ENCODE measurements around the gene SMIM12.
A peak's percentile ranks its signal among the peaks of the same experiment; 100 is the strongest.

Gene SMIM12

GRCh38 chr1:34904236-34905097, 44.9 kb upstream of the SMIM12 start:
- WGBS (ENCODE audit: insufficient coverage) = 95% methylated on average over 22 of the region's 33 CpGs
- Histone ChIP-seq H3K4me3 (ENCODE audit: control insufficient read depth in 1 of 7, extremely low read depth in 1 of 7, insufficient read depth in 4 of 7, low read depth in 2 of 7, low read length in 6 of 7) (no peak overlapping the region), H3K27me3 (replicated peaks in 2 of 5; ENCODE audit: control insufficient read depth in 4 of 5, insufficient read depth in 5 of 5, low read length in 4 of 5) (peaks cover 0 to 12% (median 2%) of the 10 kb centered on the region in 5 experiments), H3K4me1 (ENCODE audit: control extremely low read depth in 1 of 4, control insufficient read depth in 4 of 4, insufficient read depth in 4 of 4, low read length in 3 of 4) (no peaks in the 10 kb centered on the region), H3K27ac (ENCODE audit: insufficient read depth in 1 of 2, low read depth in 1 of 2, low read length in 2 of 2, poor library complexity in 1 of 2, severe bottlenecking in 2 of 2) (no peak overlapping the region), H3K9me3 (ENCODE audit: control extremely low read depth in 1 of 5, control insufficient read depth in 4 of 5, insufficient read depth in 2 of 5, low read depth in 1 of 5, low read length in 4 of 5) (no peaks in the 10 kb centered on the region), H3K36me3 (ENCODE audit: control insufficient read depth in 4 of 4, insufficient read depth in 4 of 4, low read length in 3 of 4) (no peaks in the 10 kb centered on the region)
- DNase-seq = no peak
- ChIA-PET POLR2A (no interaction called here), CTCF (no interaction called here)

GRCh38 chr1:34901919-34902318, 42.4 kb upstream of the SMIM12 start:
- H3K4me1 ChIP-seq (ENCODE audit: control extremely low read depth in 1 of 4, control insufficient read depth in 4 of 4, insufficient read depth in 4 of 4, low read length in 3 of 4) = no peaks in the 10 kb centered on the region
- no peaks in the 10 kb centered on the region for H3K36me3 ChIP-seq (ENCODE audit: control insufficient read depth in 4 of 4, insufficient read depth in 4 of 4, low read length in 3 of 4)
- CTCF ChIA-PET = no interaction called here
- no peak for DNase-seq
- 88% methylated on average over 5 of the region's 7 CpGs for WGBS (ENCODE audit: insufficient coverage)
- peaks cover 0 to 12% (median 5%) of the 10 kb centered on the region in 5 experiments for H3K27me3 ChIP-seq (replicated peaks in 2 of 5; ENCODE audit: control insufficient read depth in 4 of 5, insufficient read depth in 5 of 5, low read length in 4 of 5)
- H3K4me3 ChIP-seq (ENCODE audit: control insufficient read depth in 1 of 7, extremely low read depth in 1 of 7, insufficient read depth in 4 of 7, low read depth in 2 of 7, low read length in 6 of 7) = no peak overlapping the region
- H3K27ac ChIP-seq (ENCODE audit: insufficient read depth in 1 of 2, low read depth in 1 of 2, low read length in 2 of 2, poor library complexity in 1 of 2, severe bottlenecking in 2 of 2) = no peak overlapping the region
- H3K9me3 ChIP-seq (ENCODE audit: control extremely low read depth in 1 of 5, control insufficient read depth in 4 of 5, insufficient read depth in 2 of 5, low read depth in 1 of 5, low read length in 4 of 5) = no peaks in the 10 kb centered on the region
- POLR2A ChIA-PET = no interaction called here

DNA sequence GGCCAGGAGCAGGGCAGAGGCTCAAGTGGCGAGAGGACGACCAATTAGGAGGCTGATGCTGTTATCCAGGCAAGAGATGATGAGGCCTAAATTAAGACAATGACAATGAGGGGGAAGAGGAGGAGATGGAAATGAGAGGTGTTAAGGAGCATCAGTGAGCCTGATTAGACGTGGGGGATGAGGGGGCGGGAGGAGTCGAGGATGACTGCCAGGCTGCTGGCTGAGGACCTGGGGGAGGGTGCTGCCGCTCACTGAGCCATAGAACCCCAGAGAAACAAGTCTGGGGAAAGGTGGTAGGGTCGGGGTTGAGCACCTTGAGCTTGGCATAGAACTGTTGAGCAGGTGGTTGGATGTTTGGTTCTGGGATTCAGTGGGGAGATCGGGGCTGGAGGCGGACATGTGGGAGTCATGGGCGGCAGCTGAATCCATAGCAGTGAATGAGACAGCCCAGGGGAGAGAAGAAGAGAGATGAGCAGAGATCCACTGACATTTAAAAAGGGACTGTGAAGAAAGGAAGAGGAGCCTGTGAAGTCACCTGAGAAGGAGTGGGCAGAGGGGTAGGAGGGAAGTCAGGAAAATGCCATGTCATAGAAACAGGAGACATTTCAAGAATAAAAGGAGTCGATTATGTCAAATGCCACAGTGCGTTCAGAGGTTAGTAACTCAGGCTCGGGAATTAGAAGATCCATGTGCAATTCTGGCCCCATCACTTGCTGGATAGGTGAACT, 41.4 kb upstream of the SMIM12 start:
- no peak overlapping the region for H3K4me3 ChIP-seq (ENCODE audit: control insufficient read depth in 1 of 7, extremely low read depth in 1 of 7, insufficient read depth in 4 of 7, low read depth in 2 of 7, low read length in 6 of 7)
- no peaks in the 10 kb centered on the region for H3K9me3 ChIP-seq (ENCODE audit: control extremely low read depth in 1 of 5, control insufficient read depth in 4 of 5, insufficient read depth in 2 of 5, low read depth in 1 of 5, low read length in 4 of 5)
- CTCF ChIA-PET = interaction anchor here (0.5 kb wide), 1 partner anchor 338 kb away, joined by 3 read pairs; no protein-coding TSS in a partner anchor
- no peak for DNase-seq
- WGBS (ENCODE audit: insufficient coverage) = 82% methylated on average over 12 of the region's 13 CpGs
- H3K27ac ChIP-seq (ENCODE audit: insufficient read depth in 1 of 2, low read depth in 1 of 2, low read length in 2 of 2, poor library complexity in 1 of 2, severe bottlenecking in 2 of 2) = no peak overlapping the region
- H3K36me3 ChIP-seq (ENCODE audit: control insufficient read depth in 4 of 4, insufficient read depth in 4 of 4, low read length in 3 of 4) = no peaks in the 10 kb centered on the region
- H3K4me1 ChIP-seq (ENCODE audit: control extremely low read depth in 1 of 4, control insufficient read depth in 4 of 4, insufficient read depth in 4 of 4, low read length in 3 of 4) = no peaks in the 10 kb centered on the region
- peaks cover 0 to 12% (median 7%) of the 10 kb centered on the region in 5 experiments for H3K27me3 ChIP-seq (replicated peaks in 2 of 5; ENCODE audit: control insufficient read depth in 4 of 5, insufficient read depth in 5 of 5, low read length in 4 of 5)
- POLR2A ChIA-PET = interaction anchor here (0.6 kb wide), 1 partner anchor 83 kb away, joined by 3 read pairs; no protein-coding TSS in a partner anchor

DNA sequence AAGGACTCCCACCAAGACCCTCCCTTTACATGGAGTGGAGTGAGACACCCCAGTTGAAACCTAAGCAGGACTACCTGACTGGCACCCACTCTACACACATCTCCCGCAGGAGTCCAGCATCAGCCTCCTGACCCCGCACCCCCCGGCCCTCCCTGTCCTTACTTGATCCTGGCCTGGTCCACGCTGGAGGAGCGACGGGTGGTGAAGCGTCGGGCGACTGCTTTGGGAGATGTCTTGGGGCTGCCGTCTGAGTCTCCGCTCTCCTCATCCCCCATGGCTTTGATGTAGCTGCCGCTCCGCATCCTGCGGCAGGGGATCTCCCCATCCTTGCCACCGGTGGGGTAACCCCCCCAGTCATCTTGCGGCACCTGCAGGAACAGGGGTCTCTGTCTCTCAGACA, 40.4 kb upstream of the SMIM12 start:
- H3K4me1 ChIP-seq (ENCODE audit: control extremely low read depth in 1 of 4, control insufficient read depth in 4 of 4, insufficient read depth in 4 of 4, low read length in 3 of 4) = no peaks in the 10 kb centered on the region
- no peak overlapping the region for H3K27ac ChIP-seq (ENCODE audit: insufficient read depth in 1 of 2, low read depth in 1 of 2, low read length in 2 of 2, poor library complexity in 1 of 2, severe bottlenecking in 2 of 2)
- H3K27me3 ChIP-seq (replicated peaks in 2 of 5; ENCODE audit: control insufficient read depth in 4 of 5, insufficient read depth in 5 of 5, low read length in 4 of 5) = peaks cover 0 to 12% (median 7%) of the 10 kb centered on the region in 5 experiments
- no peaks in the 10 kb centered on the region for H3K9me3 ChIP-seq (ENCODE audit: control extremely low read depth in 1 of 5, control insufficient read depth in 4 of 5, insufficient read depth in 2 of 5, low read depth in 1 of 5, low read length in 4 of 5)
- H3K4me3 ChIP-seq (ENCODE audit: control insufficient read depth in 1 of 7, extremely low read depth in 1 of 7, insufficient read depth in 4 of 7, low read depth in 2 of 7, low read length in 6 of 7) = no peak overlapping the region
- ChIA-PET CTCF (no interaction called here), POLR2A (no interaction called here)
- H3K36me3 ChIP-seq (ENCODE audit: control insufficient read depth in 4 of 4, insufficient read depth in 4 of 4, low read length in 3 of 4) = no peaks in the 10 kb centered on the region
- 98% methylated on average over 16 of the region's 16 CpGs for WGBS (ENCODE audit: insufficient coverage)
- no peak for DNase-seq

DNA sequence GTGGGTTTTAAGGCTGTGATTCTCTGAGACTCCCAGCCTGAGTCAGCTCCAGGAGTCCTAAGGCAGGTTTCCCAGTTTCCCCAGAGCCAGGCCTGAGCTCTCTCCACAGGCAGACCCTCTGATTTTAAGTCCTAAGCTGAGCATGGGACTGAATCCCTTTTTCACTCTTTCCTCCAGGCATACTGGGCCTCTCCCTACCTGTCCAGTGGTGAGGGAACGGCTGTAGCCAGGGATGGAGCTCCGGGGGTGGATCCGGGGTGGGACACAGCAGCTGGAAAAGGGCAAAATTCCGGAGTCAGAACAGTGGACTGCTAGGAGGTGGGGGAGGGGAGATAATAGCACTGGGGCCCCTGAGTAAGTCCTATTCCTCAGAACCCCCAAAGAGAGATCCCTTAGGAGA, 39.9 kb upstream of the SMIM12 start:
- 100% methylated on average over 2 of the region's 4 CpGs for WGBS (ENCODE audit: insufficient coverage)
- Histone ChIP-seq H3K9me3 (ENCODE audit: control extremely low read depth in 1 of 5, control insufficient read depth in 4 of 5, insufficient read depth in 2 of 5, low read depth in 1 of 5, low read length in 4 of 5) (no peaks in the 10 kb centered on the region), H3K27ac (ENCODE audit: insufficient read depth in 1 of 2, low read depth in 1 of 2, low read length in 2 of 2, poor library complexity in 1 of 2, severe bottlenecking in 2 of 2) (no peak overlapping the region), H3K27me3 (replicated peaks in 2 of 5; ENCODE audit: control insufficient read depth in 4 of 5, insufficient read depth in 5 of 5, low read length in 4 of 5) (peaks cover 0 to 12% (median 7%) of the 10 kb centered on the region in 5 experiments), H3K4me3 (ENCODE audit: control insufficient read depth in 1 of 7, extremely low read depth in 1 of 7, insufficient read depth in 4 of 7, low read depth in 2 of 7, low read length in 6 of 7) (no peak overlapping the region), H3K4me1 (ENCODE audit: control extremely low read depth in 1 of 4, control insufficient read depth in 4 of 4, insufficient read depth in 4 of 4, low read length in 3 of 4) (no peaks in the 10 kb centered on the region), H3K36me3 (ENCODE audit: control insufficient read depth in 4 of 4, insufficient read depth in 4 of 4, low read length in 3 of 4) (no peaks in the 10 kb centered on the region)
- DNase-seq = no peak
- POLR2A ChIA-PET = no interaction called here
- CTCF ChIA-PET = no interaction called here

- 50% methylated on average over 1 of the region's 2 CpGs for WGBS (ENCODE audit: insufficient coverage)
- Histone ChIP-seq H3K4me3 (ENCODE audit: control insufficient read depth in 1 of 7, extremely low read depth in 1 of 7, insufficient read depth in 4 of 7, low read depth in 2 of 7, low read length in 6 of 7) (no peak overlapping the region), H3K4me1 (ENCODE audit: control extremely low read depth in 1 of 4, control insufficient read depth in 4 of 4, insufficient read depth in 4 of 4, low read length in 3 of 4) (no peaks in the 10 kb centered on the region), H3K27ac (ENCODE audit: insufficient read depth in 1 of 2, low read depth in 1 of 2, low read length in 2 of 2, poor library complexity in 1 of 2, severe bottlenecking in 2 of 2) (no peak overlapping the region), H3K36me3 (ENCODE audit: control insufficient read depth in 4 of 4, insufficient read depth in 4 of 4, low read length in 3 of 4) (no peaks in the 10 kb centered on the region), H3K27me3 (replicated peaks in 2 of 5; ENCODE audit: control insufficient read depth in 4 of 5, insufficient read depth in 5 of 5, low read length in 4 of 5) (peaks cover 0 to 12% (median 7%) of the 10 kb centered on the region in 5 experiments), H3K9me3 (ENCODE audit: control extremely low read depth in 1 of 5, control insufficient read depth in 4 of 5, insufficient read depth in 2 of 5, low read depth in 1 of 5, low read length in 4 of 5) (peaks cover 0 to 6% (median 0%) of the 10 kb centered on the region in 5 experiments)
- POLR2A ChIA-PET = no interaction called here
- no peak for DNase-seq
- CTCF ChIA-PET = no interaction called here
These were observed 38.8 kb upstream of the SMIM12 start for GRCh38 chr1:34898330-34898761.

- H3K9me3 ChIP-seq (ENCODE audit: control extremely low read depth in 1 of 5, control insufficient read depth in 4 of 5, insufficient read depth in 2 of 5, low read depth in 1 of 5, low read length in 4 of 5) = peaks cover 0 to 18% (median 3%) of the 10 kb centered on the region in 5 experiments
- H3K4me1 ChIP-seq (ENCODE audit: control extremely low read depth in 1 of 4, control insufficient read depth in 4 of 4, insufficient read depth in 4 of 4, low read length in 3 of 4) = no peaks in the 10 kb centered on the region
- no CpG with 5 or more reads among the region's 1 CpG for WGBS (ENCODE audit: insufficient coverage)
- H3K36me3 ChIP-seq (ENCODE audit: control insufficient read depth in 4 of 4, insufficient read depth in 4 of 4, low read length in 3 of 4) = no peaks in the 10 kb centered on the region
- H3K4me3 ChIP-seq (ENCODE audit: control insufficient read depth in 1 of 7, extremely low read depth in 1 of 7, insufficient read depth in 4 of 7, low read depth in 2 of 7, low read length in 6 of 7) = no peak overlapping the region
- DNase-seq = peak in 1 of 3 donors; percentile 2
- ChIA-PET POLR2A (no interaction called here), CTCF (no interaction called here)
- peaks cover 0 to 7% (median 2%) of the 10 kb centered on the region in 5 experiments for H3K27me3 ChIP-seq (replicated peaks in 2 of 5; ENCODE audit: control insufficient read depth in 4 of 5, insufficient read depth in 5 of 5, low read length in 4 of 5)
- no peak overlapping the region for H3K27ac ChIP-seq (ENCODE audit: insufficient read depth in 1 of 2, low read depth in 1 of 2, low read length in 2 of 2, poor library complexity in 1 of 2, severe bottlenecking in 2 of 2)
These were observed 37.1 kb upstream of the SMIM12 start for GRCh38 chr1:34896612-34897011.

All from common myeloid progenitor, CD34-positive (primary cell).